ENCODE data around the gene SPTBN5. TPM values are rescaled to one million over a fixed set of nuclear protein-coding genes. Genes with fewer than 3 reads are reported as not detected.

SPTBN5 gene
- total RNA-seq, 1 experiment from 2014 or later: 2.1 TPM

DNA sequence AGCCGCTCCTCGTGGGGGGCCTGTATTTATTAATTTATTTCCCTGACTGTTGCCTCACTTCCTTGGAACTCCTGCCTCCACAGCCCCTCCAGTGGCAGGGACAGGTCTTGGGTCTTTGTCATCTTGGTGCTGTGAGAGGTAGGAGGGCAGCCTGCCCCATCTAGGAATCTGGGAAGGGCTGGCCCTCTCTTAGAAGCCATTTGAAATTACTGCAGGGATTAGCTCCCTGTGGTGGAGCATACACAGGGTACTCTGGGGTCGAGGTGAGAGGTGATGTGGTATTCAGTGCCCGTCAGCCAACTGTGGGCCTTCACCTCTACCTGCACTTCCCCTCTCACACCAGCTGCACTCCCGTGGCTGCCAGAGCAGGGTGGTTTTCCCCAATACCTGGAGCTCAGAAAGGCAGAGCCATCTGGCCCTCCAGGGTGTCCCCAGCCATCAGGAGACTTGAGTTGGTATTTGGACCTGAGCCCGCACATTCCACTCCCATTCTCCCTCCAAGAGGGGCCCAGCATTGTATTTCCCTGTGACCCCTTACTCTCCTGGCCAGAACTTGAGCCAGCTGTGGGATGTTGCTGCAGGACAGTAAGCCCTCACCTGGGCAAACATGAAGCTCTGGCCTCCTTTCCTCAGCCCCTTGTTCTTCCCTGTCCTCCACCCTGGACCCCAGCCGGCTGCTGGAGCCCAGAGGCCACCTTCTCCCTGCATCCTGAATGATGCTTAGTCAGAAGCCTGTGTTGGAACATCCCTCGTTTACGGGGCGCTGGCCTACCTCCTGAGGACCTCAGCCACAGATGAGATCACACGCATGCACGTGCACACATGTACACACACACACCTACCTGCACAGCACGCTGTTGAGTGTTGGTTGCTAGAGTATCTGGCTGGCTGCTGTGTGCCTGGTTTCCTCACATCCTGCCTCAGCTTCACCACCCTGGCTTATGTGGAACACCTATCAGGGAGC, 68.0 kb downstream of the SPTBN5 start:
- no peak overlapping the region for H3K27ac ChIP-seq (ENCODE audit: low read length)
- no peak overlapping the region for H3K4me3 ChIP-seq (ENCODE audit: low read depth in 2 of 2, low read length in 2 of 2)
- H3K36me3 ChIP-seq (ENCODE audit: control insufficient read depth, insufficient read depth, low read length): no peaks in the 10 kb centered on the region
- ATAC-seq (no peak), DNase-seq (ENCODE audit: low read depth, low spot score) (no peak)
- no peaks in the 10 kb centered on the region for H3K9me3 ChIP-seq (ENCODE audit: control insufficient read depth, insufficient read depth, low read depth, low read length)
- intact Hi-C loops (cut with micrococcal nuclease; ENCODE audit: unreplicated experiment): no loop called here
- TF ChIP-seq, protein P1, sequence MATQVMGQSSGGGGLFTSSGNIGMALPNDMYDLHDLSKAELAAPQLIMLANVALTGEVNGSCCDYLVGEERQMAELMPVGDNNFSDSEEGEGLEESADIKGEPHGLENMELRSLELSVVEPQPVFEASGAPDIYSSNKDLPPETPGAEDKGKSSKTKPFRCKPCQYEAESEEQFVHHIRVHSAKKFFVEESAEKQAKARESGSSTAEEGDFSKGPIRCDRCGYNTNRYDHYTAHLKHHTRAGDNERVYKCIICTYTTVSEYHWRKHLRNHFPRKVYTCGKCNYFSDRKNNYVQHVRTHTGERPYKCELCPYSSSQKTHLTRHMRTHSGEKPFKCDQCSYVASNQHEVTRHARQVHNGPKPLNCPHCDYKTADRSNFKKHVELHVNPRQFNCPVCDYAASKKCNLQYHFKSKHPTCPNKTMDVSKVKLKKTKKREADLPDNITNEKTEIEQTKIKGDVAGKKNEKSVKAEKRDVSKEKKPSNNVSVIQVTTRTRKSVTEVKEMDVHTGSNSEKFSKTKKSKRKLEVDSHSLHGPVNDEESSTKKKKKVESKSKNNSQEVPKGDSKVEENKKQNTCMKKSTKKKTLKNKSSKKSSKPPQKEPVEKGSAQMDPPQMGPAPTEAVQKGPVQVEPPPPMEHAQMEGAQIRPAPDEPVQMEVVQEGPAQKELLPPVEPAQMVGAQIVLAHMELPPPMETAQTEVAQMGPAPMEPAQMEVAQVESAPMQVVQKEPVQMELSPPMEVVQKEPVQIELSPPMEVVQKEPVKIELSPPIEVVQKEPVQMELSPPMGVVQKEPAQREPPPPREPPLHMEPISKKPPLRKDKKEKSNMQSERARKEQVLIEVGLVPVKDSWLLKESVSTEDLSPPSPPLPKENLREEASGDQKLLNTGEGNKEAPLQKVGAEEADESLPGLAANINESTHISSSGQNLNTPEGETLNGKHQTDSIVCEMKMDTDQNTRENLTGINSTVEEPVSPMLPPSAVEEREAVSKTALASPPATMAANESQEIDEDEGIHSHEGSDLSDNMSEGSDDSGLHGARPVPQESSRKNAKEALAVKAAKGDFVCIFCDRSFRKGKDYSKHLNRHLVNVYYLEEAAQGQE (IDR thresholded peaks at IDR 0.05; ENCODE audit: insufficient read depth in 1 of 2, low read depth in 2 of 2, low read length in 1 of 2): no peak
- no peak for TF ChIP-seq TCF7L2 (IDR thresholded peaks at IDR 0.05; ENCODE audit: low read depth, low read length)
- in situ Hi-C loops (cut with HindIII; ENCODE audit: low pct_unique_long_range_greater_than_20kb, low sequenced_read_pairs): no loop called here
- no TSS peak for BruUV-seq (replicated peaks)
- no peaks in the 10 kb centered on the region for H3K27me3 ChIP-seq (ENCODE audit: control insufficient read depth, insufficient read depth, low read length)
- ChIA-PET CTCF (no interaction called here), POLR2A (no interaction called here)
- H3K4me1 ChIP-seq (ENCODE audit: control insufficient read depth, insufficient read depth, low read length): peaks cover 8% of the 10 kb centered on the region

DNA sequence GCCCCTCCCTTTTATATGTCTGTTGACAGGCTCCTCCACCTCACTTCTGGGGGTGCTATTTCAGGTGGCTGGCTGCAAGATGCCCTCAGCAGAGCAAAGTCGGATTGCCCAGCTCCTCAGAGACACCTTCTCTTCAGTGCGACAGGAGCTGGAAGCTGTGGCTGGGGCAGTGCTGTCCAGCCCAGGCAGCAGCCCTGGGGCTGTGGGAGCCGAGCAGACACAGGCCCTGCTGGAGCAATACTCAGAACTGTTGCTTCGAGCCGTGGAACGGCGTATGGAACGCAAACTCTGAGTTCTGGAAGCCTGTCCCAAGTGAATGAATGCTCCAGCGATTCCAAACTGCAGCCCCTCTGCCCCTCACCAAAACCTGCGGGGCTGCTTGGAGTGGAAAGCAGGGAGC, 68.7 kb downstream of the SPTBN5 start:
- ATAC-seq (no peak), DNase-seq (ENCODE audit: low read depth, low spot score) (no peak)
- CTCF ChIA-PET: no interaction called here
- Histone ChIP-seq H3K27ac (ENCODE audit: low read length) (no peak overlapping the region), H3K36me3 (ENCODE audit: control insufficient read depth, insufficient read depth, low read length) (no peaks in the 10 kb centered on the region), H3K4me3 (ENCODE audit: low read depth in 2 of 2, low read length in 2 of 2) (no peak overlapping the region), H3K27me3 (ENCODE audit: control insufficient read depth, insufficient read depth, low read length) (no peaks in the 10 kb centered on the region), H3K4me1 (ENCODE audit: control insufficient read depth, insufficient read depth, low read length) (peaks cover 8% of the 10 kb centered on the region), H3K9me3 (ENCODE audit: control insufficient read depth, insufficient read depth, low read depth, low read length) (no peaks in the 10 kb centered on the region)
- BruUV-seq (replicated peaks): no TSS peak
- POLR2A ChIA-PET: no interaction called here
- in situ Hi-C loops (cut with HindIII; ENCODE audit: low pct_unique_long_range_greater_than_20kb, low sequenced_read_pairs): no loop called here
- intact Hi-C loops (cut with micrococcal nuclease; ENCODE audit: unreplicated experiment): no loop called here
- TF ChIP-seq SIN3A (IDR thresholded peaks at IDR 0.05; ENCODE audit: borderline replicate concordance, insufficient read depth, low read depth, low read length) (no peak), POLR2AphosphoS5 (IDR thresholded peaks at IDR 0.05; ENCODE audit: low read depth, low read length) (no peak), TCF7L2 (IDR thresholded peaks at IDR 0.05; ENCODE audit: low read depth, low read length) (no peak), CTCF (IDR thresholded peaks at IDR 0.05) (no peak)
- TF ChIP-seq, protein P1 (IDR thresholded peaks at IDR 0.05; ENCODE audit: insufficient read depth in 1 of 2, low read depth in 2 of 2, low read length in 1 of 2): no peak
